NCI-H2196 (cell line): ENCODE data around the gene PNO1.

Experiments used
- DNase-seq: peaks from one replicate; lab custom pipeline; 2025; ENCODE audit not compliant: unreplicated experiment; lab: John Stamatoyannopoulos, UW

PNO1 gene

GRCh38 chr2:68193144-68193543, 35.5 kb downstream of the PNO1 start:
- no peak for DNase-seq

DNA sequence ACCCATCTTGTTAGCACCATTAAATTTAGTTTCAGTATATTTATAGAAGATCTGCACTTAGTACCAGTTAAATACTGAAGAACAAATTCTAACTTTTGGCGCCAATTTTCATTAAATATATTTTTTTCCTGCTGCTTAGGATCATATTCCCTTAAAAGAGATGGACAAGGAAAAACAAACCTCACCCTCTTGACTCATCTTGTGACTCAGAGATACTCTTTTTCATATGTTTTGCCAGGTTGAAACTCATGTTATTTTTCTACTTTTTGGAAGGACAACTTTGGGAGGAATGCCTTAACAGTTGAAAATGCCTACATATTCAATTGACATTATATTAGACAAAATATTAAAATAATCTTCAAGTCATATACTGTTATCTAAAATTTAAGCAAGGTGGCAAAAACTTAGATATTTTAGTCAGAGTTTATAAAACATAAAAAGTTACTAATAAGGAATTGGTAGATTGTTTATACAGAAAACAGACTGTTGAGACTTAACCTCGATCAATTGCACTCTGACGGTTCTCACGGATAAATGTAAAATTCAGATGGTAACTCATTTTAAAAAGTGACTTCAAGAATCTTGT, 36.2 kb downstream of the PNO1 start:
- DNase-seq, result no peak

- no peak for DNase-seq
Measured at GRCh38 chr2:68195096-68195495, 37.4 kb downstream of the PNO1 start.

DNA sequence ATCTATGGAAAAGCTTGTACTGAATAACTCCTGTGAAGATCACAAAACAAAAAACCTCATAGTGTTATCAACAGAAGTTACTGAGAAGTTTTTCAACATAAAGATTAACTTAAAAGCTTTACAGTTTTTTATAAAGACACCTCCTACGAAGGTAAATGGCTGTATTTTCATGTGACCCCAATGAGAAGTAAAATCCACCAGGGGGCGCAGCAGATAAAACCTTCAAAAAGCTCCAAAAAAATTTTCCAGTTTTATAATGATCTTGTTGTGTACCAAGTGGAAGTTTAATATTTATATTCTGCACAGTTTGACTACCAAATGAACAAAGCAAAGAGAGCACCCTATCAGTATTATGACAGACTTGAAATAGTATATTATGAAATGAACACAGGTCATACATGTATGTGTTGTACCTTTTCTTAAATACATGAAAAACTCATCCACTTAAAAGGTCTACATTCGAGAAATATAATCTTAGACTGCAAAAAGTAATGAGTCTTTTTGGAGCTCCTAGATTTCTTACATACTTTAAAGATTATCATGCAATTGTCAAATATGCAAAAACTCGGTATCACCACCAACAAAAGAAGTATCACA, 38.5 kb downstream of the PNO1 start:
- DNase-seq, result no peak

DNA sequence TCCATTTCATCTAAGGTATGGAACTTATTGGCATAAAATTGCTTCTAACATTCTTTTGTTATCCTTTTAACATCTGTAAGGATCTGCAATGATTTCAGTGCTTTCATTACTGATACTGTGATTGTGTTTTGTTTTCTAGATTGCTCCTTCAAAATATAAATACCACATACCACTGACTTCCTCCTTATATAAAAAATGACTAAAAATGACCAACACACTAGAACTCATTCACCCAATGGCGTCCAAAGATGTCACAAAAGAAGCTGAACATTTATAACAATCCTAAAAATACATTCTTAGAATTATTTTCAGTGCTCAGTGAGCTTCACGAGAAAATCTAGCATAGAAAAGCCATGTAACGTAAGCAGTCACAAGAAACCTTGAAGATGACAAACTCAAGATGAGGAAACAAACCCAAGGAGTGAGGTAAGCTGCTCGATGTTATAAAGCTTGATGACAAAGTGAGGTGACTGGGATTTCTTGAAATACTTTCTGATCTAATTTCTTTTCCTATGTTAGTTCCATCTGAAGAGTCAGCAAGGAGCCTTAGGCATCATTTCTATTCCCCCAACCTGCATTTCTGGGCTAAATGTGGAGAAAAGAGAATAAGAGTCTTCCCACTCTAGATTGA, 42.6 kb downstream of the PNO1 start:
- DNase-seq, result no peak

GRCh38 chr2:68203587-68203986, 45.9 kb downstream of the PNO1 start:
- no peak for DNase-seq

GRCh38 chr2:68206793-68207192, 49.1 kb downstream of the PNO1 start:
- DNase-seq, result no peak

DNA sequence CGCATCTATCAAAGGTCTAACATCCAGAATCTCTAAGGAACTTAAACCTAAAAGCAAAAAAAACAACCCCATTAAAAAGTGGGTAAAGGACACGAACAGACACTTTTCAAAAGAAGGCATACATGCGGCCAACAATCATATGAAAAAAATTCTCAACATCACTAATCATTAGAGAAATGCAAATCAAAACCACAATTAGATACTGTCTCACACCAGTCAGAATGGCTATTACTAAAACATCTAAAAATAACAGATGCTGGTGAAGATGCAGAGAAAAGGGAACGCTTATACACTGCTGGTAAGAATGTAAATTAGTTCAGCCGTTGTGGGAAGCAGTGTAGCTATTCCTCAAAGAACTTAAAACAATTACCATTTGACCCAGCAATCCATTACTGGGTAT, 56.7 kb downstream of the PNO1 start:
- DNase-seq, result no peak

GRCh38 chr2:68216454-68217310, 59.0 kb downstream of the PNO1 start:
- no peak for DNase-seq

DNA sequence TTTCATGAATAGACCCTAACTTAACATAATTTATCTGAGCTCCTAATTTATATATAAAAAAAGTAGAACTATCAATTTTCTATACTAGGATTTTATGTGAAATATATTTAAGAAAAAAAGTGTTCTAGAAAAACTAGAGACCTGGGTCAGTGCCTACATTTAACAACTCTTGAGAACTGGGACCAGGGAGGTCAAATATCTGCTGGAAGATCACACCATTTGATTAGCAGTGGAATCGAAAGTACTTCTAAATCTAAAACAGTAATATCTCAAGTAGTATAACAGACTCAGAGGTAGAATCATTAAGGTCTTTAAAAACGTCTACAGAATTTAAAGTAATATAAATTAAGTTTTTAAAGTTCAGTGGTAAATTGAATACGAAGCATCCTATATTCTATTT, 60.0 kb downstream of the PNO1 start:
- DNase-seq, result no peak

DNA sequence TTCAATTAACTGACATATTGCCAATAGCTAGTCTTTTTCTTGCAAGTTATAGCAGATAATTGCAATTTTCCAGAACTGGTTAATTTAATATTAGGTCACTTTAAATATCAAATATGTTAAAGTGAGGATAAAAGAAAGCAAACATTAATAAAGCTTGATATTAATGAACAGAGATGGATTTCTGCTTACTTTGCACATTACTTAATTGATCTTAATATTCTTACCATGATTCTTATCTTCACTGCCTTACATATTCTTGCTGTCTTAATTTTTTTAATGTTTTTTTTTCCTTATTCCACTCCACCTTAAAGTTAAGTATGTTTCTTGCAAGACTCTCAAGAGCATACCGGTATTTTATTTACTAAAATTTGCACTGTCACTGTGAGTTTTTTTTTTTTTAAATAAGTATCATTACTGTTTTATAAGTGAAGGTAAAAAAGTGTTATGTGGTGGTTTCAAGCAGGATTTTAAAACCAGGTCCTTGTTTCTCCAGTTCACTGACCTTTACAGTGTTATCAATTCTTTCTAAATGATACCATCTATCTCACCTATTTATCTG, 60.7 kb downstream of the PNO1 start:
- DNase-seq, result no peak

DNA sequence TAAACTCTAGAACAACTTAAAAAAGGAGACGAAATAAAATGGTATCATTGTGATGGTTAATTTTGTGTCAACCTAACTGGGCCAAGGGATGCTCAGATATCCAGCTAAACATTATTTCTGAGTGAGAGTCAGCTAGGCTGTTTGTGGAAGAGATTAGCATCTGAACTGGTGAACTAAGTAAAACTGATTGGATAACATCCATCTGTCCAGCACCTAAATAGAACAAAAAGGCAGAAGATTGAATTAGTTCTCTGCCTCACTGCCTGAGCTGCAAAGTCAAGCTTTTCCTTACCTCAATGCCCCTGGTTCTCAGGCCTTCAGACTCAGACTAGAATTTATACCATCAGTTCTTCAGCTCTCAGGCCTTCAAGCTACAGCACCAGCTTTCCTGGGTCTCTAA, 64.6 kb downstream of the PNO1 start:
- no peak for DNase-seq

- no peak for DNase-seq
Measured at GRCh38 chr2:68223419-68223818, 65.7 kb downstream of the PNO1 start.

GRCh38 chr2:68225119-68225632, 67.5 kb downstream of the PNO1 start:
- DNase-seq, result peak; percentile 6
